Left hindlimb (tissue), 1 donor: ENCODE data around the gene TTC39C.

Source experiments
- DNase-seq: peaks from one replicate; pipeline ENCODE4 v3.0.0-alpha.2; 2018

Gene TTC39C

GRCh38 chr18:23992089-23992940, 22.2 kb upstream of the TTC39C start:
- DNase-seq = peak; percentile 55

DNA sequence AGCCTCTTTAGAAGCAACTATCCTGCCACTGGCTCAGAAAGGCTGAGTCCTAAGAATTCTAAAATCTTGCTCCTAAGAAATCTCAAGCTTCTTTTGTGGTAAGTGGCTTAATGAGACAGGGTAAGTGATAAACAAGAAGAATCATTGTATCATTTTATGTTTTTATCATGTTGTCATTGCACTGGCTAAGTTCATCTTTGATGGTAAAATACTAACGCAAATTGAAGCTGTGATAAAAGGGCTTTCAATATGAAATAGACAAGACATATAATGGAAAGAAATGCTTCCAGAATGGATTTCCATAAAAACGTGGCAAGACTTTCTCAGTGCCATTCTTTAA, 21.6 kb upstream of the TTC39C start:
- DNase-seq = no peak

DNA sequence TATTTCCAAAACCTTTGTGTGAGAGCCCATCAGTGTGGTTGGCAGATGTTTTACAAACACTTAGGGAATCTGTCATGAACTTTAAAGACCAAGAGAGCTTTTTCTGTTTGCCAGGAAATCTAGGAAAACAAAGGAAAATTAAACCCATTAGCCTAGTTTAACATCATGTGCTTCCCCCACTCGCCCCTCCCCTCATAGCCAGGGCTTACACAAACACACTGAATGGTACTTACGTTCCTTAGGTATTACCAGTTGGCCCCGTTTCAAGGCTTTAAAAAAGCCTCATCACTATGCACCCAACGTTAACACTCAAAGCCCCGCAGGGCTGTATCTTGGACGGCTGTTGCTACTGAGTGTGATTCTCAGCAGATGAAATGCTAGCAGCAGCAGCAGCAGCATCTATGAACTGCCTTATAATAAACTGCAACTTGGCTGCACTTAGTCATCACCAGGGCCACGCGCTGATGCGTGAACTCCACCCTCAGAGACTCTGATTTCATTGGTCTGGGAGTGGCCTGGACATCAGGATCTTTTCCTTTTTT, 20.1 kb upstream of the TTC39C start:
- DNase-seq = no peak

- DNase-seq = no peak
These were observed 19.4 kb upstream of the TTC39C start for GRCh38 chr18:23995180-23995579.

- DNase-seq = no peak
These were observed 16.5 kb upstream of the TTC39C start for GRCh38 chr18:23998018-23998417.

DNA sequence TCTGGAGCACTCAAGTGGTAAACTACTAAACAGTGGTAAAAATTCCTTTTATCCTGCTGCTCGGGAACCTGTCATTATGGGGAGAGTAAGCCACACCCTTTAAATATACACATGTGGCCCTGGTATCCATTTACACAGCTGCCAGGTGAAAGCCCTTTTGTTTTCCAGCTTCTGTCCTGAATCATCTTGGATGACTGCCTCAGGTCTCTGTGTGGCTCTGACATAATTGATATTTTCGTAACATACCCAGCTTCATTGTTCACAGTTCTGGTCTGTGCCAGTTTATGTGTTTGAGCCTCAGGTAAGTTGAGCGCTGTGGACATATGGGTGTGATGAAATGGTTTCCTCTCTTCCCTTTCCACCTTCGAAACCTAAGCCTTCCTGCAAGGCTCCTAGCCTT, 15.7 kb upstream of the TTC39C start:
- DNase-seq = no peak

DNA sequence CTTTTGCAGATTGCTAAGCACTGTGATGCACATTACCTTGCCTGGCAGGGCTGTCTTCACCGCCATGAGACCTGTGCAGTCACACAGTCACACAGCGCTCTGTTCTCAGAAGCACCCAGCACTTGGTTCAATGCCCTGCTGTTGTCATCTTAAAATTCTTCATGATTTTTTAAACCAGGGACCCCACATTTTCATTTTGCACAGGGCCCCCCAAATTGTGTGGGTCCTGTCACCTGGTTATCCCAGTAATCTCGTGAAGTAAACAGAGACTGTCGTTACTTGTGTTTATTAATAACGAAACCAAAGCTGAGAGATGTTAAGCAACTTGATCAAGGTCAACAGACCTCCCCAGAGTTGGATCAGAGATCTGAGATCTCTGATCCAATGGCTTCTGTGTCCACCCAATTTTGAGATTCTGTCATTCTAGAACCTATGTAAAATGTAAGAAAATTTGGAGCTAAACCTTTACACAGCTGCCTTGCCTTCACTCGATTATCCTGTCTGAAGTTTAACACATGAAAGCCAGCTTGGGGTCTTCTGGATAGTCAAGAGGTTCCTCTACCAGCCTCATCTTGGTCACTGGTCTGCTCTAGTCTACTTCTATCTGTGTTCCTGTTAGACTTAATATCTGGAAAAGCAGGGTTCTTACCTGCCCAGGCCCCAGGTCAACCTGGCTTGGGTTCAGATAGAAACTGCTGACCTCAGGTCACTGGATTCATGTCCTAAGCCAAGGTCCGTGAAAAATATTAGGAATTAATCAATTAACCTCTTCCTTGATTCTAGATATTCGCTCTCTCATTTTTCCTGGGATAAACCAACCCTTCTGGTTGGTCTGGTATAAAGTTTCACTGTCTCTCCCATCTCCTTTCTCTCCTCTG, 13.7 kb upstream of the TTC39C start:
- no peak for DNase-seq

GRCh38 chr18:24002479-24002878, 12.1 kb upstream of the TTC39C start:
- no peak for DNase-seq

DNA sequence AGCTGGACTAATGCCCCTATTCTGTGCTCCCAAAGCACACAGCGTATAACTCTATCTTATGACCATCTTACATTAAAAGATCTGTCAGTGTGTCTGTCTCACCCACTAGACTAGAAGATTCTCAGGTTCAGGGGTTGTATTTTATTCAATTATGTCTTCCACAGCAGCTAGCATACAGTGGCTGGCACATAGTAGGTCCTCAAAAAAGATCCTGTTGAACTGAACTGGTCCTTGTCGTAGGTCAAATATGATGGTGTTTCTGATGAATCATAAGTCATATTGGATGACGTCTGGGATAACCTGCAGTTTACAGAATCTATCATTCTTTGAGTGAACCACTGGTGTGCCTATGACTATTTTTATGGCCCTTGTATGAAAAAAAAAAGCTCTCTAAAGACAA, 11.3 kb upstream of the TTC39C start:
- DNase-seq = no peak

DNA sequence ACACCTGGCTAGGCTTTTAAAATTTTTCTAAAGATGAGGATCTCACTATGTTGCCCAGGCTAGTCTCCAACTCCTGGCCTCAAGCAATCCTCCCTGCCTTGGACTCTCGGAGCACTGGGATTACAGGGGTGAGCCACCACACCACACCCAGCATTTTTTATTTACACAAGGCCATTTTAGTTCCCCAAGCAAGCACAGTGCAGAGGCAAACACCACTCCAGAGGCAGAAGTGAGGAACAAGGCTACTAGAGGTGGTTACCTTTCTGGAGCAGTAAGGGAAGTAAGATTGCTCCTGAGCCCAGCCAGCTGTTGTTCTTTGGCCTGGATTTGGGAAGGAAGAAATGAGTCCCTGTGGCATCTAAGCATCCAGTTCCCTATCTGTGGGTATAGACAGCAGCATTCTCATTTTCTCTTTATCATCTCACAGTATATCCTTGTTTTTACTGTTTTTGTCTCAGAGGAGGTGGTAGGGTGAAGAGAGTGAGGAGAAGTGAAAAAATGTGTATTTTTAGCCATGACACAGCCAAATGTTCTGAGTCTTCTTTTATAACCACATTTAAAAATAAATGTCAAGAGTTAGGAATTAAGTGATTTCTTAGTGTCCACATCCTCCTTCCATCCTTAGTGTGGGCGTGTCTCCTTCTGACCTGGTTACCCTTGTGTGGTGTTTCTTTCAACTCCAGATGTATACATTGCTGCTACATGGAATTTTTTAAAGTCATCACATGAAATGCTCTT, 10.5 kb upstream of the TTC39C start:
- DNase-seq = no peak

GRCh38 chr18:24006712-24007313, 7.7 kb upstream of the TTC39C start:
- DNase-seq = no peak

DNA sequence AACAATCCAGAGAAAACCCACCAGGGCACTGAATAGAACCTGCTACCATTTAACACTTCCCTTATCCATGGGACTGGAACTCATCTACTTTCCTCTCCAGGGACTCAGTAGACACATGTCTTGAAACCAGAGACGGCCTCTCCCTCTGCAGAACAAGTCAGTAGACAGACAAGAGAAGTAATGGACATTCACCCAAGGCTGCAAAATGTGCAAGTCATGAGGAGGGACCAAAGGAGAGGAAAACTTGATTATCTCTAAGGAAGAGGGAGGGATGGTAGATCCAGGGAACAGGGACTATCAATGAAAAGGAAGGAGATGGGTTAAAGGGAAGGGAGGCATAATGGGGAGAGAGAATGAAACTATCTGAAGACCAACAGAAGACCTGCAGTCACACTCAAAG, 5.3 kb upstream of the TTC39C start:
- DNase-seq = no peak

DNA sequence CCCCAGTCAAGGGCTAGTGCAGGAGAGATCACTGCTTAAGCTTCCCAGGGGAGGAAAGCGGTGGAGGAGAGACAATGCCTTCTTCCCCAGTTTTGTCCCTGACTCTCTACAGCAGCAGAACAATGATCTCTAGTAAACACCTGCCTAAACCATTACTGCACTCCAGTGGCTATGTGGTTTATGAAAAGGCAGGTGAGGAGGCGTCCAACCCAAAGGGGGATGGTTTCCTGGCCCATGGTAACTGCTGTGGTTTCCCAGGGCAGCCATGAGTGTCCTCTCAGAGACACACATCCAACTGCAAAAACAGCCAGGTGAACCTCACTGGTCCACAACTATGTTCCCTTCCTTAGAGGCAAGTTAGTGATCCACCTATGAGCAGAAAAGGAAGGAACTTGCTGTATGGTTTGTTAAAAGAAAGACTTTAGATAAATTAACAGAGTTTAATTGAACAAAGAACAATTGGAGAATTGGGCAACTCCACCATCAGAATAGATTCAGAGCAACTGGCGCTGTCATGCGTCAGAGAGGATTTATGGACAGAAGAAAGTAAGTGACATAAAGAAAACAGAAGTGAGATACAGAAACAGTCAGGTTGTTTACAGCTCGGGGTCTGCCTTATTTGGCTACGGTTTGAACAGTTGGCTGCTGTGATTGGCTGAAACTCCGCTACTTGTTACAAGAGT, 4.8 kb upstream of the TTC39C start:
- DNase-seq = no peak

DNA sequence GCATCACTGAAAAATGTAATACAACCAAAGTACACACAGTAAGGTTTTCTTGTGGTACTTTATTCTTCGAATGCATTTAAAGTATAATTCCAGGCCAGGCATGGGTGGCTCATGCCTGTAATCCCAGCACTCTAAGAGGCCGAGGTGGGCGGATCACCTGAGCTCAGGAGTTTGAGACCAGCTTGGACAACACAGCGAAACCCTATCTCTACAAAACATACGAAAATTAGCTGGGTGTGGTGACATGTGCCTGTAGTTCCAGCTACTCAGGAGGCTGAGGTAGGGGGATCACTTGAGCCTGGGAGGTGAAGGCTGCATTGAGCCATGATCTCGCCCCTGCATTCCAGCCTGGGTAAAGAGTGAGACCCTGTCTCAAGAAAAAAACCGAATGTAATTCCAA, 3.9 kb upstream of the TTC39C start:
- no peak for DNase-seq

- DNase-seq = no peak
These were observed 3.2 kb upstream of the TTC39C start for GRCh38 chr18:24011123-24011917.

- no peak for DNase-seq
These were observed 1.5 kb upstream of the TTC39C start for GRCh38 chr18:24013051-24013450.

GRCh38 chr18:24014986-24015638, 558 bp downstream of the TTC39C start:
- peak; percentile 69 for DNase-seq

GRCh38 chr18:24015639-24016631, 1.4 kb downstream of the TTC39C start:
- no peak for DNase-seq

- DNase-seq = no peak
These were observed 2.1 kb downstream of the TTC39C start for GRCh38 chr18:24016643-24017042.
